T follicular helper cell (primary cell): ENCODE results near the gene KMT5B.

Source experiments
- DNase-seq: peaks from one replicate; pipeline ENCODE4 v3.0.0-alpha.2; 2020; ENCODE audit warnings: low read depth

The KMT5B gene

GRCh38 chr11:68145120-68145866, 67.8 kb downstream of the KMT5B start:
- no peak for DNase-seq

GRCh38 chr11:68143310-68143689, 69.8 kb downstream of the KMT5B start:
- DNase-seq = no peak

- DNase-seq = no peak
Measured at GRCh38 chr11:68142441-68143309, 70.4 kb downstream of the KMT5B start.

GRCh38 chr11:68142028-68142412, 71.1 kb downstream of the KMT5B start:
- DNase-seq = no peak

- no peak for DNase-seq
Measured at GRCh38 chr11:68141246-68142027, 71.7 kb downstream of the KMT5B start.

- DNase-seq = no peak
Measured at GRCh38 chr11:68140496-68141245, 72.4 kb downstream of the KMT5B start.

GRCh38 chr11:68138237-68138636, 74.9 kb downstream of the KMT5B start:
- no peak for DNase-seq

GRCh38 chr11:68137833-68138232, 75.3 kb downstream of the KMT5B start:
- no peak for DNase-seq

GRCh38 chr11:68136866-68137265, 76.2 kb downstream of the KMT5B start:
- no peak for DNase-seq

GRCh38 chr11:68135161-68135560, 77.9 kb downstream of the KMT5B start:
- DNase-seq = no peak

GRCh38 chr11:68133761-68134160, 79.3 kb downstream of the KMT5B start:
- DNase-seq = no peak

- DNase-seq = no peak
Measured at GRCh38 chr11:68130121-68130520, 83.0 kb downstream of the KMT5B start.

GRCh38 chr11:68128682-68129327, 84.3 kb downstream of the KMT5B start:
- DNase-seq = no peak

- DNase-seq = no peak
Measured at GRCh38 chr11:68127714-68128681, 85.1 kb downstream of the KMT5B start.

GRCh38 chr11:68125164-68125563, 87.9 kb downstream of the KMT5B start:
- no peak for DNase-seq

GRCh38 chr11:68122936-68123539, 90.1 kb downstream of the KMT5B start:
- DNase-seq = no peak

GRCh38 chr11:68121067-68121899, 91.8 kb downstream of the KMT5B start, which contains the start of gene CHKA:
TSS of gene CHKA (minus strand) at chr11:68121388. CDS start at chr11:68121177, 211 bp downstream.
- DNase-seq = peak; percentile 65

GRCh38 chr11:68120273-68121066, 92.6 kb downstream of the KMT5B start:
- DNase-seq = peak; percentile 30
